Measurements from ENCODE around the gene FGD4. TPM values are rescaled to one million over a fixed set of nuclear protein-coding genes. Genes with fewer than 3 reads are reported as not detected.

The FGD4 gene
- total and polyA plus RNA-seq, 9 of the 15 experiments (the other 6 are each of a cell fraction or from before 2014, with no cell fraction given), result 0.05 to 0.51 (median 0.27) TPM

GRCh38 chr12:32399370-32400113 lies at the start of gene FGD4 (continued):
- no peak for TF ChIP-seq DEAF1 (CRISPR knock-in tag; IDR thresholded peaks at IDR 0.05)
- no peak for TF ChIP-seq NKRF (IDR thresholded peaks at IDR 0.05; ENCODE audit: borderline replicate concordance)
- no peak for TF ChIP-seq KLF16 (IDR thresholded peaks at IDR 0.05)
- no peak for TF ChIP-seq MED1 (CRISPR knock-in tag; IDR thresholded peaks at IDR 0.05; ENCODE audit: borderline replicate concordance)
- no peak for TF ChIP-seq FOXO4 (CRISPR knock-in tag; IDR thresholded peaks at IDR 0.05)
- no peak for TF ChIP-seq RNF219 (CRISPR knock-in tag; IDR thresholded peaks at IDR 0.05)
- TF ChIP-seq CHCHD3 (CRISPR knock-in tag; IDR thresholded peaks at IDR 0.05), result no peak
- 0 out of 2 replicates have a peak, but pooled peaks have one; percentile 29 for TF ChIP-seq JUND (IDR thresholded peaks at IDR 0.05; ENCODE audit: borderline replicate concordance, low read depth, low read length)
- TF ChIP-seq JUND (tag; IDR thresholded peaks at IDR 0.05; ENCODE audit: borderline replicate concordance, low read depth, low read length), result no peak; the same call in 2 of the 3 replicates

Data from K562 (cell line).